WTC11 (cell line): ENCODE results near the gene SEMA3C. TPM values are rescaled to one million over a fixed set of nuclear protein-coding genes. Genes with fewer than 3 reads are reported as not detected.

Experiments
- ATAC-seq: fragments of 200-7000 bp; cut with Tn5 transposase; 2 replicates; pipeline ENCODE4 v1.10.0; 2021; ENCODE audit warnings: mild to moderate bottlenecking, moderate library complexity
- CTCF ChIA-PET: fragments of 300-600 bp; sonication (Branson Sonifier 250); formaldehyde crosslinking; loops from one replicate; lab custom pipeline; 2021; ENCODE audit warnings: antibody characterized with exemption; lab: Charles Lee
- POLR2A ChIA-PET: fragments of 350-600 bp; sonication (Branson Sonifier 250); formaldehyde crosslinking; loops from one replicate; lab custom pipeline; 2021; ENCODE audit warnings: antibody characterized with exemption; lab: Charles Lee
- DNase-seq: peaks from one replicate; pipeline ENCODE4 v3.0.0; 2021; ENCODE audit warnings: low spot score
- H3K27ac Mint-ChIP-seq: 2 replicates; pipeline ENCODE4 v1.8.0; 2021; ENCODE audit warnings: mixed read lengths
- H3K27me3 Mint-ChIP-seq: 2 replicates; pipeline ENCODE4 v1.8.0; 2021; ENCODE audit warnings: low read depth, mild to moderate bottlenecking, moderate library complexity, mixed read lengths
- H3K36me3 Mint-ChIP-seq: 2 replicates; pipeline ENCODE4 v1.8.0; 2021; ENCODE audit warnings: mixed read lengths
- H3K4me1 Mint-ChIP-seq: 2 replicates; pipeline ENCODE4 v1.8.0; 2022; ENCODE audit warnings: mixed read lengths
- H3K4me3 Mint-ChIP-seq: 2 replicates; pipeline ENCODE4 v1.8.0; 2021; ENCODE audit warnings: mild to moderate bottlenecking, moderate library complexity, mixed read lengths
- H3K9me3 Mint-ChIP-seq: 2 replicates; pipeline ENCODE4 v1.8.0; 2021; ENCODE audit warnings: mixed read lengths
- CBFB ChIP-seq: sonication (generic); formaldehyde crosslinking; IDR thresholded peaks from 2 replicates; pipeline ENCODE4 v1.8.1; 2022; ENCODE audit warnings: mild to moderate bottlenecking, low read depth, missing genetic modification reagents
- CREB1 ChIP-seq: sonication (generic); formaldehyde crosslinking; IDR thresholded peaks from 2 replicates; pipeline ENCODE4 v1.8.0; 2023; ENCODE audit warnings: mild to moderate bottlenecking, missing genetic modification reagents
- ELF4 ChIP-seq: sonication (generic); formaldehyde crosslinking; IDR thresholded peaks from 2 replicates; pipeline ENCODE4 v1.8.1; 2022; ENCODE audit warnings: low read depth, mild to moderate bottlenecking, moderate library complexity, missing genetic modification reagents
- EMX1 ChIP-seq: fragments of 250-450 bp; sonication (Bioruptor Pico); IDR thresholded peaks from 2 replicates; pipeline ENCODE4 v1.8.0; 2021; ENCODE audit warnings: mild to moderate bottlenecking
- ESRRA ChIP-seq: sonication (generic); formaldehyde crosslinking; IDR thresholded peaks from 2 replicates; pipeline ENCODE4 v1.8.1; 2022; ENCODE audit warnings: mild to moderate bottlenecking, missing genetic modification reagents, borderline replicate concordance
- ETV6 ChIP-seq: sonication (generic); formaldehyde crosslinking; IDR thresholded peaks from 2 replicates; pipeline ENCODE4 v1.8.1; 2022; ENCODE audit warnings: mild to moderate bottlenecking, missing genetic modification reagents
- GABPB1 ChIP-seq: sonication (generic); formaldehyde crosslinking; IDR thresholded peaks from 2 replicates; pipeline ENCODE4 v1.8.1; 2023; ENCODE audit warnings: mild to moderate bottlenecking, missing genetic modification reagents
- GTF2I ChIP-seq: fragments of 250-450 bp; sonication (Bioruptor Pico); conservative IDR thresholded peaks from 2 replicates; pipeline ENCODE4 v1.4.0; 2021; ENCODE audit warnings: mild to moderate bottlenecking
- HMGA2 ChIP-seq: fragments of 250-450 bp; sonication (Bioruptor Pico); IDR thresholded peaks from 2 replicates; pipeline ENCODE4 v1.4.0; 2021; ENCODE audit warnings: mild to moderate bottlenecking, moderate library complexity
- JAZF1 ChIP-seq: fragments of 250-450 bp; sonication (Bioruptor Pico); IDR thresholded peaks from 2 replicates; pipeline ENCODE4 v1.9.0; 2021; ENCODE audit warnings: moderate library complexity, mild to moderate bottlenecking, inconsistent platforms
- MYBL2 ChIP-seq: sonication (generic); formaldehyde crosslinking; IDR thresholded peaks from 2 replicates; pipeline ENCODE4 v1.8.1; 2023; ENCODE audit warnings: mild to moderate bottlenecking, moderate library complexity, missing genetic modification reagents
- NFYB ChIP-seq: sonication (generic); formaldehyde crosslinking; conservative IDR thresholded peaks from 2 replicates; pipeline ENCODE4 v1.8.0; 2022; ENCODE audit warnings: low read depth, missing genetic modification reagents
- NR1H2 ChIP-seq: sonication (generic); formaldehyde crosslinking; IDR thresholded peaks from 2 replicates; pipeline ENCODE4 v1.9.0; 2021; ENCODE audit warnings: mild to moderate bottlenecking, moderate library complexity, missing genetic modification reagents
- NR2C2 ChIP-seq: sonication (generic); formaldehyde crosslinking; IDR thresholded peaks from 2 replicates; pipeline ENCODE4 v1.8.0; 2022; ENCODE audit warnings: mild to moderate bottlenecking, missing genetic modification reagents
- NR3C1 ChIP-seq: sonication (generic); formaldehyde crosslinking; conservative IDR thresholded peaks from 2 replicates; pipeline ENCODE4 v1.8.1; 2023; ENCODE audit warnings: low read depth, mild to moderate bottlenecking, missing genetic modification reagents
- RORB ChIP-seq: fragments of 250-450 bp; sonication (Bioruptor Pico); IDR thresholded peaks from 2 replicates; pipeline ENCODE4 v1.9.0; 2021; ENCODE audit warnings: mild to moderate bottlenecking
- SMAD3 ChIP-seq: sonication (generic); formaldehyde crosslinking; IDR thresholded peaks from 2 replicates; pipeline ENCODE4 v1.8.0; 2022; ENCODE audit warnings: missing genetic modification reagents, mild to moderate bottlenecking, borderline replicate concordance
- TP53 ChIP-seq: sonication (generic); formaldehyde crosslinking; IDR thresholded peaks from 2 replicates; pipeline ENCODE4 v1.8.1; 2023; ENCODE audit warnings: mild to moderate bottlenecking, missing genetic modification reagents
- ZNF138 ChIP-seq: sonication (generic); formaldehyde crosslinking; conservative IDR thresholded peaks from 2 replicates; pipeline ENCODE4 v1.8.1; 2022; ENCODE audit warnings: mild to moderate bottlenecking, moderate library complexity, missing genetic modification reagents
- total RNA-seq: library from RNA; stranded (reverse); gene quantifications from 3 replicates; pipeline ENCODE4 v1.2.3, GENCODE V29; 2021
- TF ChIP-seq, protein P1 (sequence below): sonication (generic); formaldehyde crosslinking; IDR thresholded peaks from 2 replicates; pipeline ENCODE4 v1.8.0; 2023; ENCODE audit warnings: missing genetic modification reagents
- TF ChIP-seq, protein P2 (sequence below): fragments of 250-450 bp; sonication (Bioruptor Pico); IDR thresholded peaks from 2 replicates; pipeline ENCODE4 v1.9.0; 2021; ENCODE audit warnings: moderate library complexity, mild to moderate bottlenecking, inconsistent platforms, borderline replicate concordance
- TF ChIP-seq, protein P3 (sequence below): sonication (generic); formaldehyde crosslinking; IDR thresholded peaks from 2 replicates; pipeline ENCODE4 v1.8.0; 2022; ENCODE audit warnings: mild to moderate bottlenecking, missing genetic modification reagents
- TF ChIP-seq, protein P4 (sequence below): sonication (generic); formaldehyde crosslinking; IDR thresholded peaks from 2 replicates; pipeline ENCODE4 v1.8.1; 2023; ENCODE audit warnings: mild to moderate bottlenecking, missing genetic modification reagents, moderate library complexity
- TF ChIP-seq, protein P5 (sequence below): sonication (generic); formaldehyde crosslinking; IDR thresholded peaks from 2 replicates; pipeline ENCODE4 v1.8.1; 2023; ENCODE audit warnings: mild to moderate bottlenecking, missing genetic modification reagents
- TF ChIP-seq, protein P6 (sequence below): fragments of 250-450 bp; sonication (Bioruptor Pico); IDR thresholded peaks from 2 replicates; pipeline ENCODE4 v1.9.0; 2021; ENCODE audit warnings: mild to moderate bottlenecking

SEMA3C gene
- total RNA-seq, 1 experiment from 2014 or later: 2.1 TPM

DNA sequence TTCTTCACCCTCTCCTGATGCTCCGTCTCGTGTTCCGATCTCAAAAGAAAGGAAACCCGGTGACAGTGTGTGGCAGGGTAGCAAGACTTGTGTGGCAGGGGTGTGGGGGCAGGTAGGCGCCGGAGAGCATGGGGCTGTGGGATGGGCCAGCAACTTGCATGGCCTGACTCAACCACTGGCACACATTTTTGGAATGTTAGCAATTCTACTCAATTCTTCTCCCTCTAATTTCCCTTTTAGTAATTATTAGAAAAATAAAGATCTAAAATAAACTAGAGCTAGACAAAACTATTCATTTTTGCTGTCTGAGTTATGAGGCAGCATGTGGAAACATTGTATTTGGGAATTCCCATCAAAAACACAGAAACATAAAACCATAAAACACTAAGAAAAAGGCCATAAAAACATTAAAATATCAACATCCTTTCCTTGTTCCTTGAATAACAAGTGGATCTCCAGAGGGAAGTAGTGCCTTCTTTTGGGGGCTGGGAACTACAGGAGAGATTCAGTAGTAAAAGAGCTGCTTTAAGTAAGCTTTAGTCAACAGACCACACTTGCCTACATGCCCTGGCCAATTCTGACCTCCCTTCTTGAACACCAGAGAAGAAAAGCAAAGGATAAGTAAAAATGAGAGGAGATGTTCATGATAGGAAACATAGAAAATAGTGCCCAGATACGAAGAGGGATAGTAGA lies 21.8 kb downstream of the SEMA3C start (continued):
- TF ChIP-seq, protein P1, sequence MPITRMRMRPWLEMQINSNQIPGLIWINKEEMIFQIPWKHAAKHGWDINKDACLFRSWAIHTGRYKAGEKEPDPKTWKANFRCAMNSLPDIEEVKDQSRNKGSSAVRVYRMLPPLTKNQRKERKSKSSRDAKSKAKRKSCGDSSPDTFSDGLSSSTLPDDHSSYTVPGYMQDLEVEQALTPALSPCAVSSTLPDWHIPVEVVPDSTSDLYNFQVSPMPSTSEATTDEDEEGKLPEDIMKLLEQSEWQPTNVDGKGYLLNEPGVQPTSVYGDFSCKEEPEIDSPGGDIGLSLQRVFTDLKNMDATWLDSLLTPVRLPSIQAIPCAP (CRISPR knock-in tag): no peak
- TF ChIP-seq RORB (CRISPR knock-in tag): no peak
- TF ChIP-seq, protein P2, sequence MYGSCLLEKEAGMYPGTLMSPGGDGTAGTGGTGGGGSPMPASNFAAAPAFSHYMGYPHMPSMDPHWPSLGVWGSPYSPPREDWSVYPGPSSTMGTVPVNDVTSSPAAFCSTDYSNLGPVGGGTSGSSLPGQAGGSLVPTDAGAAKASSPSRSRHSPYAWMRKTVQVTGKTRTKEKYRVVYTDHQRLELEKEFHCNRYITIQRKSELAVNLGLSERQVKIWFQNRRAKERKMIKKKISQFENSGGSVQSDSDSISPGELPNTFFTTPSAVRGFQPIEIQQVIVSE (CRISPR knock-in tag): no peak
- TF ChIP-seq, all 79 proteins: peak for 0

DNA sequence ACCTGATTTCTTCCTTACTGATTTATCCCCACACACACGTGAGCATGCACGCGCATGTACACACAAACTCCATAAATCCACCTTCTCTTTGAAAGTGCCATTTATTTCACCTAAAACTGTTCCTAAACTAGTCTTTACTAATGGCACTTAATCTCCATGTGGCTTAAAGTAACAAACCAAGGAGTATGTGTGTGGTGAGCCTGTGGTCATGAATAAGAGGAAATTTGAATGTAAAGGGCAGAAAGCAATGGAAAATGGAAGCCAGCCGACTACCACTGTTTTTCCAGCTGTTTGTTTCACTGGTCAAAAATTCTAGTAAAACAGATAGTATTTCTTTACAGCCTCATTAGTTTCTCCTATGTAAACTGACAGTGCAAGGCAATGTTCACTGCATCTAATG lies 23.8 kb downstream of the SEMA3C start:
- CTCF ChIA-PET: no interaction called here
- POLR2A ChIA-PET: no interaction called here
- DNase-seq (no peak), ATAC-seq (no peak)
- H3K4me3 Mint-ChIP-seq: no peak overlapping the region
- no peak overlapping the region for H3K27ac Mint-ChIP-seq
- H3K9me3 Mint-ChIP-seq: no peaks in the 10 kb centered on the region
- H3K4me1 Mint-ChIP-seq: peaks cover 6% of the 10 kb centered on the region
- no peak for TF ChIP-seq NR2C2 (CRISPR knock-in tag)
- TF ChIP-seq, protein P3, sequence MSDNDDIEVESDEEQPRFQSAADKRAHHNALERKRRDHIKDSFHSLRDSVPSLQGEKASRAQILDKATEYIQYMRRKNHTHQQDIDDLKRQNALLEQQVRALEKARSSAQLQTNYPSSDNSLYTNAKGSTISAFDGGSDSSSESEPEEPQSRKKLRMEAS (CRISPR knock-in tag): no peak
- no peak for TF ChIP-seq HMGA2 (CRISPR knock-in tag)
- no peak for TF ChIP-seq ZNF138 (CRISPR knock-in tag)
- TF ChIP-seq, protein P4, sequence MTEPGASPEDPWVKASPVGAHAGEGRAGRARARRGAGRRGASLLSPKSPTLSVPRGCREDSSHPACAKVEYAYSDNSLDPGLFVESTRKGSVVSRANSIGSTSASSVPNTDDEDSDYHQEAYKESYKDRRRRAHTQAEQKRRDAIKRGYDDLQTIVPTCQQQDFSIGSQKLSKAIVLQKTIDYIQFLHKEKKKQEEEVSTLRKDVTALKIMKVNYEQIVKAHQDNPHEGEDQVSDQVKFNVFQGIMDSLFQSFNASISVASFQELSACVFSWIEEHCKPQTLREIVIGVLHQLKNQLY (CRISPR knock-in tag): no peak
- no peak for TF ChIP-seq GTF2I (CRISPR knock-in tag)
- TF ChIP-seq, protein P5, sequence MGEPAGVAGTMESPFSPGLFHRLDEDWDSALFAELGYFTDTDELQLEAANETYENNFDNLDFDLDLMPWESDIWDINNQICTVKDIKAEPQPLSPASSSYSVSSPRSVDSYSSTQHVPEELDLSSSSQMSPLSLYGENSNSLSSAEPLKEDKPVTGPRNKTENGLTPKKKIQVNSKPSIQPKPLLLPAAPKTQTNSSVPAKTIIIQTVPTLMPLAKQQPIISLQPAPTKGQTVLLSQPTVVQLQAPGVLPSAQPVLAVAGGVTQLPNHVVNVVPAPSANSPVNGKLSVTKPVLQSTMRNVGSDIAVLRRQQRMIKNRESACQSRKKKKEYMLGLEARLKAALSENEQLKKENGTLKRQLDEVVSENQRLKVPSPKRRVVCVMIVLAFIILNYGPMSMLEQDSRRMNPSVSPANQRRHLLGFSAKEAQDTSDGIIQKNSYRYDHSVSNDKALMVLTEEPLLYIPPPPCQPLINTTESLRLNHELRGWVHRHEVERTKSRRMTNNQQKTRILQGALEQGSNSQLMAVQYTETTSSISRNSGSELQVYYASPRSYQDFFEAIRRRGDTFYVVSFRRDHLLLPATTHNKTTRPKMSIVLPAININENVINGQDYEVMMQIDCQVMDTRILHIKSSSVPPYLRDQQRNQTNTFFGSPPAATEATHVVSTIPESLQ (CRISPR knock-in tag): no peak
- TF ChIP-seq NR1H2: no peak
- no peak for TF ChIP-seq GABPB1 (CRISPR knock-in tag)
- TF ChIP-seq SMAD3: no peak
- H3K36me3 Mint-ChIP-seq: no peaks in the 10 kb centered on the region
- no peaks in the 10 kb centered on the region for H3K27me3 Mint-ChIP-seq

DNA sequence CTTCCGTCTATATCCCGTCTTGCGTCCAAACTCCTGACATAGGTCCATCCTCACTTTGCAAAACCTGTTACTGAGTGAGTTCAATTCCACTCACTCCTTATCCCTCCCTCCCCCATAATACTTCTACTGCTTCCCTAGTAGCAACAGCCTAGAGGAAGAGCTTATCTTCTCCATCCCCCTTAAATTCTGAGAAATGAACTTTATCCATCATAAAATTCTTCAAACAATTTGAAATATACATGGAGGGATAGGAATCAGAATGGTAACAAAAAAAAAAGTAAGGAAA lies 27.6 kb downstream of the SEMA3C start:
- TF ChIP-seq, protein P6, sequence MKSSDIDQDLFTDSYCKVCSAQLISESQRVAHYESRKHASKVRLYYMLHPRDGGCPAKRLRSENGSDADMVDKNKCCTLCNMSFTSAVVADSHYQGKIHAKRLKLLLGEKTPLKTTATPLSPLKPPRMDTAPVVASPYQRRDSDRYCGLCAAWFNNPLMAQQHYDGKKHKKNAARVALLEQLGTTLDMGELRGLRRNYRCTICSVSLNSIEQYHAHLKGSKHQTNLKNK (CRISPR knock-in tag): no peak
- no peak for TF ChIP-seq MYBL2 (CRISPR knock-in tag)
- no peak for TF ChIP-seq ESRRA (CRISPR knock-in tag)
- no peak for TF ChIP-seq JAZF1 (CRISPR knock-in tag)
- TF ChIP-seq NFYB (CRISPR knock-in tag): no peak
- TF ChIP-seq GABPB1 (CRISPR knock-in tag): no peak
- TF ChIP-seq, protein P1 (CRISPR knock-in tag): no peak
- no peak for TF ChIP-seq CREB1 (CRISPR knock-in tag)
- TF ChIP-seq ELF4 (CRISPR knock-in tag): no peak
- TF ChIP-seq ETV6 (CRISPR knock-in tag): no peak
- TF ChIP-seq NR3C1 (CRISPR knock-in tag): no peak
- TF ChIP-seq CBFB (CRISPR knock-in tag): no peak
- no peak for TF ChIP-seq EMX1 (CRISPR knock-in tag)
- TF ChIP-seq TP53 (CRISPR knock-in tag): no peak
- TF ChIP-seq, all 79 proteins: peak for 0
- H3K36me3 Mint-ChIP-seq: no peaks in the 10 kb centered on the region
- H3K4me1 Mint-ChIP-seq: peaks cover 4% of the 10 kb centered on the region
- POLR2A ChIA-PET: no interaction called here
- no peaks in the 10 kb centered on the region for H3K27me3 Mint-ChIP-seq
- no peaks in the 10 kb centered on the region for H3K9me3 Mint-ChIP-seq
- DNase-seq (no peak), ATAC-seq (no peak)
- H3K27ac Mint-ChIP-seq: no peak overlapping the region
- H3K4me3 Mint-ChIP-seq: no peak overlapping the region
- CTCF ChIA-PET: no interaction called here
